GM19025 (cell line): ENCODE measurements around the gene CNGA2.
"Not testable (repeated sequence)": the region's sequence is repeated elsewhere in the genome, so short reads cannot be mapped to it uniquely, and the experiment has no call there.

ENCODE experiments used
- ATAC-seq: cut with Tn5 transposase; IDR thresholded peaks from one replicate; pipeline ENCODE4 v1.9.1; 2021; ENCODE audit warnings: mild to moderate bottlenecking, low read depth, moderate library complexity; ENCODE audit not compliant: unreplicated experiment

The CNGA2 gene

GRCh38 chrX:151734446-151734845 is at the start of gene CNGA2:
Gene CNGA2, plus strand, starts transcription at chrX:151734746. Its CDS starts 3,738 bp downstream, at chrX:151738484.
- no peak for ATAC-seq

- ATAC-seq, result no peak
Observed at GRCh38 chrX:151687635-151688034, 46.9 kb upstream of the CNGA2 start.

- ATAC-seq, result no peak
Observed at GRCh38 chrX:151688695-151689094, 45.9 kb upstream of the CNGA2 start.

- no peak for ATAC-seq
Observed at GRCh38 chrX:151692825-151693224, 41.7 kb upstream of the CNGA2 start.

- ATAC-seq, result no peak
Observed at GRCh38 chrX:151694121-151694520, 40.4 kb upstream of the CNGA2 start.

DNA sequence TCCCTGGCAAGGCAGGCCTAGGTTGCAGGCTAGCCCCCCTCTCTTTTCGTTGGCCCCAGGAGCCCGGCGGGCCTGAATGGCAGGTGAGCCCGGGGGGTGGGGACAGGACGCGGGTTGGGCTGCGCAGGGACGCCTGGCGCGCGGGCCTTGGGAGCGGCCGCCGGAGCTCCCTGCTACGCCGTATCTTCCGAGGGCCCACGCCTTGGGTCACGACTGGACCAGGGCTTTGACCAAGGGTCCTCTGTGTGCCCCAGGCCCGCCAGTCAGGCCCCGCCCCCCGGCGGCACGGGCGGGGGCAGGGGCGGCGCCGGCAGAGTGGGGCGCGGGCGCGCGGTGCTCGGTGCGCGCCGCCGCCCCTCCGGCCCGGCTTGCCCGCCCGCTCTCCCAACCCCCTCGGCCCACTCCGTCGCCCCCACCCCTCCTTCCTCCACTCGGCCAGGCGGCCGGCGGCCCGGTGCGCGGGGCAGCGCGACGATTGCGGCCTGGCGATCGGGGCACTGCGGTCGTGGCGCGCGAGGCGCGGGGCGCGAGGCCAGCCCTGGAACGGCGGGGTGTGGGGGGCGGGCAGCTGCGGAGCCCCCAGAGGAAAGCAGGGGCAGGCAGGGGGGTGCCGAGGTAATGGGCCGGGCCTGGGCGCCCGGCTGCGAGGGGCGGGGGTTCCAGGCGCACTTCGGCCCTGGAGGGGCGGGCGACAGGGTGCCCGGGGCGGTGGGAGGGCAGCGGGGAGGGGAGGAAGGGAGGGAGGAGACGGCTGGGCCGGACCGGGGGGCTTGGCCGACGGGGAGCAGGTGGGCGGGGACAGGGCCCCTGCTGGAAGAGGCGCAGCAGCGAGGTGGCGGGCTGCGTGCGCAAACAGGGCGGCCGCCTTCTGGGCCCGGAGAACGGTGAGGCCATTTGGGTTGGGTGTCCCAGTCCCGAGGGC is 39.6 kb upstream of the CNGA2 start, which contains the start of gene PRRG3:
Gene PRRG3, plus strand, starts transcription at position 798 of the 922 bp plus-strand sequence. CDS start 3,357 bp downstream, outside the sequence.
- ATAC-seq, result no peak

- ATAC-seq, result no peak
Observed at GRCh38 chrX:151695583-151696340, 38.8 kb upstream of the CNGA2 start.

DNA sequence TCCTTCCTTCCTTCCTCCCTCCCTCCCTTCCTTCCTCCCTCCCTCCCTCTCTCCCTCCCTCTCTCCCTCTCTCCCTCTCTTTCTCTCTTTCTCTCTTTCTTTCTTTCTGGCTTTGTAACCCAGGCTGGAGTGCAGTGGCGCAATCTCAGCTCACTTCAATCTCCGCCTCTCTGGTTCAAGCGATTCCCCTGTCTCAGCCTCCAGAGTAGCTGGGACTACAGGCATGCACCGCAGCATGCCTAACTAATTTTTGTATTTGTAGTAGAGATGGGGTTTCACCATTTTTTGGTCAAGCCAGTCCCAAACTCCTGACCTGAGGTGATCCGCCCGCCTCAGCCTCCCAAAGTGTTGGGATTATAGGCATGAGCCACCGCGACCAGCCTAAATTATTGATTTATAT is 37.5 kb upstream of the CNGA2 start:
- not testable (repeated sequence) for ATAC-seq

DNA sequence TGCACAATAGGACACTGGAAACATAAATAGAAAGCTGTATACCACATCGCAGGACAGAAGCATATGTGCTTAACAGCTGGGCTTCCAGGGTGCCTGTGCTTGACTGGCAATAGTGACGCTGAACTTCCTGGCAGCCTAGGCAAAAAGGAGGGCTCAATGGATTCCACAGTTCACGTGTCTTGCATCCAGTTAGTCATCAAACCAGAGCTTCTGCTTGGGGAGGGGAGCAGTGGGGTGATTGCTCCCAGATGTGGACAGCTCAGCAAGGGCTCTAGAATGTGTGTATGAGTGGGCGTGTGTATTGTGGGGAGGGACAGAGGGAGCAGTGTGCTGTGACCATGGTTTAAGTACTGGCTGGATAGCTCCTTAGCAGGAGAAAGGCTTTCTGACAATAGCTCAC is 37.0 kb upstream of the CNGA2 start:
- no peak for ATAC-seq

DNA sequence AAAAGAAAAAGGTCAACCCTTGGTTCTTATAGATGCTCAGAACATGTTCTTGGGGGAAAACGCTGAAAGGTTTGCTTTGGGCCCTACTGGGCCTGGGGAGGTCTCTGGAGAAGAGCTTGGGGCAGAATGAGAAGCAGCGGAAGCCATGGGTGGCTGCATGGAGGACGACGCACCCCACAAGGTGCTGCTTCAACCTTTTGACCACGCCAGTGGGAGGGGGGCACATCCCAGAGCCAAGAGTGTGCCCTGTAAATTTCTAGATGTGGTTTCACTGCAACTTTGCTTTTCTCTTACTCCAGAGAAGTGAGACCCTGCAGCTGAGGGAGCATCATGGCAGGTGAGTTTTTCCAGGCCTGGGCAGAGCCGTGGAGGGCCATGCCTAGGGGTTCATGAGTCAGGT is 36.1 kb upstream of the CNGA2 start:
- ATAC-seq, result no peak

- no peak for ATAC-seq
Observed at GRCh38 chrX:151699746-151700145, 34.8 kb upstream of the CNGA2 start.

GRCh38 chrX:151700581-151700980 is 34.0 kb upstream of the CNGA2 start:
- ATAC-seq, result no peak

- ATAC-seq, result no peak
Observed at GRCh38 chrX:151701071-151701470, 33.5 kb upstream of the CNGA2 start.

- ATAC-seq, result no peak
Observed at GRCh38 chrX:151701531-151701930, 33.0 kb upstream of the CNGA2 start.

DNA sequence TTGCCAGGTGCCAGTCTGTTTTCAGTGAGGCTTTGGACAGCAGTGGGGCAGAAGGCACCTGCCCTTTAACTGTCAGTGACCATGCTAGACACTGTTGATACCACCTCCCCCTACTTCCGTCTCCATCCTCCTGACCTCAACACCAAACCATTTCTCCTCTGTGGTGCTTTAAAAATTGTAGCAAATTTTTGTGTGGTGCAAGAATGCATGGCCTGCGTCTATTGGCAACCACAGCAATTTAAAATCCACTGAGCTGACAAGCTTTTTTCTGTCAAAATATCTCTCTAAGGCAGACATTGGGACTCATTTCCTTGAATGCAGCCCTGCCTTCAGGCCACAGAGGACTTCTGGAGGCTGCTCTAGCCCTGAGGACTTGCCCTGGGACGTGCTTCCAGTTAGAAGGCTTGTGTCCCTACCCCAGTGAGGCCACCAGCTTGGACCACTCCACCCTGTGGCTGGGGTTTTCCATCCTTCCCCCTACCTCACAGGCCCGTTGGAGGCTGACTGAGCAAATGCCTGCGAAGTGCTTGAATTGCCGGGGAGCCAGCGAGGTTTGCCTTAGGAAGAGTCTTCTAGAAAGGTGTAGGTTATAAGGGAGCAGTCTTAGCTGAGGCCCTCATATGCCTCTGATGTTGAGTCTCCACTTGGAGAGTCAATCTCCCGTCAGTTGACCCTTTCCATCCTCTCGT is 32.4 kb upstream of the CNGA2 start:
- no peak for ATAC-seq

- ATAC-seq, result no peak
Observed at GRCh38 chrX:151702741-151703340, 31.7 kb upstream of the CNGA2 start.

- no peak for ATAC-seq
Observed at GRCh38 chrX:151703487-151703886, 31.1 kb upstream of the CNGA2 start.

GRCh38 chrX:151704041-151704663 is 30.4 kb upstream of the CNGA2 start:
- no peak for ATAC-seq

GRCh38 chrX:151708821-151709220 is 25.7 kb upstream of the CNGA2 start:
- no peak for ATAC-seq

- ATAC-seq, result no peak
Observed at GRCh38 chrX:151710457-151710856, 24.1 kb upstream of the CNGA2 start.
